Loucy (cell line): Measurements from ENCODE around the gene IL18BP.

ENCODE experiments used
- EZH2phosphoT487 ChIP-seq: fragments of 200-600 bp; IDR thresholded peaks from 2 replicates; pipeline ENCODE4 v1.6.1; 2018; ENCODE audit warnings: antibody characterized with exemption, mild to moderate bottlenecking, moderate library complexity, borderline replicate concordance
- TF ChIP-seq, protein P1 (sequence below): fragments of 200-600 bp; sonication (generic); conservative IDR thresholded peaks from 2 replicates; pipeline ENCODE4 v1.5.1; 2014; ENCODE audit warnings: mild to moderate bottlenecking, antibody characterized with exemption, low read length

DNA sequence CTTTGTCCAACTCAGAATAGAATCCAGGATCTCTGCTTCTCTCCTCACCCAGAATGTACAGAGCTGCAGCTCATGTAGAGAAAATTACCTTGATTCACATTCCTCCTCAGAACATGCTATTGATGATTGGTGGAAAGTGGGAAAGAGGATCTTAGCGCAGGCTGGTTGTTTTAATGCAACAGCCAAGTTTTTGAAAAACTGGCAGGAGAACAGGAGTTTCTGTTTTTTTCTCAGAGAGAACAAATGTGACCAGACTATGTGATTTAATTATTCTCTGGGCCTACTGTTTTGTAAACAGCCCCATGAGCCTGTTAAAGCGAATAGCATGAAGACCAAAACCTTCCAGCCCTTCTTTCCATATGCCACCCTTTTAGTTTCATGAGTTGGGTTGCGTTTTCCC is 19.1 kb upstream of the IL18BP start:
- TF ChIP-seq, protein P1, sequence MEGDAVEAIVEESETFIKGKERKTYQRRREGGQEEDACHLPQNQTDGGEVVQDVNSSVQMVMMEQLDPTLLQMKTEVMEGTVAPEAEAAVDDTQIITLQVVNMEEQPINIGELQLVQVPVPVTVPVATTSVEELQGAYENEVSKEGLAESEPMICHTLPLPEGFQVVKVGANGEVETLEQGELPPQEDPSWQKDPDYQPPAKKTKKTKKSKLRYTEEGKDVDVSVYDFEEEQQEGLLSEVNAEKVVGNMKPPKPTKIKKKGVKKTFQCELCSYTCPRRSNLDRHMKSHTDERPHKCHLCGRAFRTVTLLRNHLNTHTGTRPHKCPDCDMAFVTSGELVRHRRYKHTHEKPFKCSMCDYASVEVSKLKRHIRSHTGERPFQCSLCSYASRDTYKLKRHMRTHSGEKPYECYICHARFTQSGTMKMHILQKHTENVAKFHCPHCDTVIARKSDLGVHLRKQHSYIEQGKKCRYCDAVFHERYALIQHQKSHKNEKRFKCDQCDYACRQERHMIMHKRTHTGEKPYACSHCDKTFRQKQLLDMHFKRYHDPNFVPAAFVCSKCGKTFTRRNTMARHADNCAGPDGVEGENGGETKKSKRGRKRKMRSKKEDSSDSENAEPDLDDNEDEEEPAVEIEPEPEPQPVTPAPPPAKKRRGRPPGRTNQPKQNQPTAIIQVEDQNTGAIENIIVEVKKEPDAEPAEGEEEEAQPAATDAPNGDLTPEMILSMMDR: no peak
- TF ChIP-seq EZH2phosphoT487: no peak
